T47D (cell line): Measurements from ENCODE around the gene MINDY2.
A peak's percentile ranks its signal among the peaks of the same experiment; 100 is the strongest.

ENCODE experiments used
- DNase-seq, 2 experiments: peaks; one replicate each; pipeline versions ENCODE4 v3.0.0 to v3.0.0-alpha.2; 2011 to 2012; ENCODE audit warnings: low read depth in 1 of 2, low spot score in 1 of 2
- JUND ChIP-seq: IDR thresholded peaks from 2 replicates; pipeline ENCODE4 v1.6.1; 2012; ENCODE audit warnings: low read depth
- in situ Hi-C: cut with HindIII; loops from 2 replicates; pipeline ENCODE4 v1.10.0; 2016; ENCODE audit warnings: low sequenced_read_pairs, low pct_unique_long_range_greater_than_20kb

The MINDY2 gene

GRCh38 chr15:58770857-58771620, at the start of gene MINDY2:
Gene MINDY2 (plus strand): TSS chr15:58771302. CDS start chr15:58771396, 94 bp downstream.
- DNase-seq, result peak; percentile 95 to 99
- no peak for TF ChIP-seq JUND
- in situ Hi-C loops, result no loop called here

GRCh38 chr15:58724466-58724865, 46.6 kb upstream of the MINDY2 start:
- TF ChIP-seq JUND, result no peak
- DNase-seq, result no peak
- in situ Hi-C loops, result no loop called here

- in situ Hi-C loops, result no loop called here
- no peak for TF ChIP-seq JUND
- DNase-seq, result no peak
These were observed 44.2 kb upstream of the MINDY2 start for GRCh38 chr15:58726867-58727266.

- no peak for TF ChIP-seq JUND
- no peak for DNase-seq
- in situ Hi-C loops, result no loop called here
These were observed 39.2 kb upstream of the MINDY2 start for GRCh38 chr15:58731756-58732535.

GRCh38 chr15:58732625-58733363, 38.3 kb upstream of the MINDY2 start:
- in situ Hi-C loops, result no loop called here
- TF ChIP-seq JUND, result no peak
- DNase-seq, result no peak

GRCh38 chr15:58734859-58735258, 36.2 kb upstream of the MINDY2 start:
- no peak for DNase-seq
- in situ Hi-C loops, result no loop called here
- TF ChIP-seq JUND, result no peak

- TF ChIP-seq JUND, result no peak
- in situ Hi-C loops, result no loop called here
- DNase-seq, result no peak
These were observed 35.0 kb upstream of the MINDY2 start for GRCh38 chr15:58736018-58736643.

- in situ Hi-C loops, result no loop called here
- TF ChIP-seq JUND, result no peak
These were observed 33.8 kb upstream of the MINDY2 start for GRCh38 chr15:58737298-58737697.

GRCh38 chr15:58738046-58738707, 32.9 kb upstream of the MINDY2 start:
- no peak for DNase-seq
- no peak for TF ChIP-seq JUND
- in situ Hi-C loops, result no loop called here

More at GRCh38 chr15:58737298-58737697, 33.8 kb upstream of the MINDY2 start:
- DNase-seq, result no peak

- no peak for DNase-seq
- TF ChIP-seq JUND, result no peak
- in situ Hi-C loops, result no loop called here
These were observed 30.7 kb upstream of the MINDY2 start for GRCh38 chr15:58740436-58740835.

- no peak for DNase-seq
- TF ChIP-seq JUND, result no peak
- in situ Hi-C loops, result no loop called here
These were observed 30.1 kb upstream of the MINDY2 start for GRCh38 chr15:58741032-58741431.
